Measurements from ENCODE around the gene NLRP6.

DNA sequence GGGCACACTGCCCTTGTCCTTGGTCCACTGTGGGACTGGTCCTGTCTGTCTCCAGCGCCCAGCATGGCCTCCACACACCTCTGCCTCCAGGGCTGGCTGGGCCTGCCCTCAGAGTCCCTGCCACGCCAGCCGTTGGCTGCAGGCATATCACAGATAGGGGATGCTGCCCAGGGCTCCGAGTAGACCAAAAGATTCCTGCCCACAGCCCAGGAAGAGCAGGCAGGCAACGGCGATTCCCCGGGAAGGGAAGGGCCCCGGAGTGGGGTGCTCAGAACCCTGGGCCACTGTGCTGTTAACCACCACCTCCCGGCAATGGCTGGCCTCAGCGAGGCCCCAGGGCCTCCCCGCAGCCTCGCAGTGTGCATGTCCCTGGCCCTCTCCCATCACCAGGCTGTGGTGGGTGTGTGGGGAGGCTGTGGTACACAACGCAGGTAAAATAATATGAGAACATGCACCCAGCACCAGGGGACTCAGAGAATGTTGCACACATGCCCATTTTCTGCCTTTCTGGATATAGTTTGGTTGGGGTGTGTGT, 18.9 kb downstream of the NLRP6 start:
- TF ChIP-seq ZNF8 (CRISPR knock-in tag; IDR thresholded peaks at IDR 0.05), result no peak
- TF ChIP-seq PATZ1 (CRISPR knock-in tag; IDR thresholded peaks at IDR 0.05; ENCODE audit: borderline replicate concordance), result no peak
- TF ChIP-seq, protein P1, sequence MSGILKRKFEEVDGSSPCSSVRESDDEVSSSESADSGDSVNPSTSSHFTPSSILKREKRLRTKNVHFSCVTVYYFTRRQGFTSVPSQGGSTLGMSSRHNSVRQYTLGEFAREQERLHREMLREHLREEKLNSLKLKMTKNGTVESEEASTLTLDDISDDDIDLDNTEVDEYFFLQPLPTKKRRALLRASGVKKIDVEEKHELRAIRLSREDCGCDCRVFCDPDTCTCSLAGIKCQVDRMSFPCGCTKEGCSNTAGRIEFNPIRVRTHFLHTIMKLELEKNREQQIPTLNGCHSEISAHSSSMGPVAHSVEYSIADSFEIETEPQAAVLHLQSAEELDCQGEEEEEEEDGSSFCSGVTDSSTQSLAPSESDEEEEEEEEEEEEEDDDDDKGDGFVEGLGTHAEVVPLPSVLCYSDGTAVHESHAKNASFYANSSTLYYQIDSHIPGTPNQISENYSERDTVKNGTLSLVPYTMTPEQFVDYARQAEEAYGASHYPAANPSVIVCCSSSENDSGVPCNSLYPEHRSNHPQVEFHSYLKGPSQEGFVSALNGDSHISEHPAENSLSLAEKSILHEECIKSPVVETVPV (CRISPR knock-in tag; IDR thresholded peaks at IDR 0.05), result no peak
- TF ChIP-seq ZFP3 (CRISPR knock-in tag; IDR thresholded peaks at IDR 0.05), result no peak
- no peak for TF ChIP-seq CREB5 (CRISPR knock-in tag; IDR thresholded peaks at IDR 0.05; ENCODE audit: low read depth)
- no peak for TF ChIP-seq ZNF70 (CRISPR knock-in tag; IDR thresholded peaks at IDR 0.05)
- no peak for TF ChIP-seq ARNTL (CRISPR knock-in tag; IDR thresholded peaks at IDR 0.05; ENCODE audit: borderline replicate concordance, low read depth)
- no peak for TF ChIP-seq ZFP30 (CRISPR knock-in tag; IDR thresholded peaks at IDR 0.05)
- no peak for TF ChIP-seq OSR1 (CRISPR knock-in tag; IDR thresholded peaks at IDR 0.05)

Data from SK-N-SH treated with all-trans-retinoic acid at 6 μM for 48 hours (cell line).